ENCODE data around the gene IL17F.

Gene IL17F

GRCh38 chr6:52187098-52187497, 57.2 kb downstream of the IL17F start:
- Histone ChIP-seq H3K4me2 (ENCODE audit: low read length) (no peak overlapping the region), H3K9ac (ENCODE audit: low read length) (no peak overlapping the region), H2BK5ac (ENCODE audit: low read length) (no peak overlapping the region), H3K4me1 (ENCODE audit: control insufficient read depth, low read depth, low read length) (no peaks in the 10 kb centered on the region), H2BK120ac (ENCODE audit: low read depth, low read length) (no peak overlapping the region), H3K23ac (ENCODE audit: low read length) (no peak overlapping the region), H3K79me1 (ENCODE audit: low read length) (no peaks in the 10 kb centered on the region), H3K27ac (ENCODE audit: low read depth, low read length) (no peak overlapping the region), H3K27me3 (ENCODE audit: insufficient read depth, low read length, poor library complexity) (no peaks in the 10 kb centered on the region), H3K4me3 (ENCODE audit: low read length) (no peak overlapping the region), H3K36me3 (ENCODE audit: control insufficient read depth, insufficient read depth, low read length) (no peaks in the 10 kb centered on the region), H2AK5ac (ENCODE audit: low read length) (no peak overlapping the region), H2BK15ac (replicated peaks; ENCODE audit: low read depth) (no peak overlapping the region), H3K79me2 (ENCODE audit: control insufficient read depth, insufficient read depth, low read length) (no peaks in the 10 kb centered on the region), H4K5ac (ENCODE audit: low read length) (no peak overlapping the region), H3K56ac (ENCODE audit: low read length) (no peak overlapping the region), H3K4ac (ENCODE audit: low read depth, low read length) (no peak overlapping the region), H3K18ac (ENCODE audit: low read length) (no peak overlapping the region), H4K8ac (ENCODE audit: low read depth, low read length) (no peak overlapping the region)
- no peak for DNase-seq
- no CpG with 5 or more reads among the region's 1 CpG for WGBS (ENCODE audit: extremely low coverage, insufficient coverage, low lambda C conversion rate)
